ENCODE measurements around the gene ST8SIA5.
A peak's percentile ranks its signal among the peaks of the same experiment; 100 is the strongest.

Gene ST8SIA5

DNA sequence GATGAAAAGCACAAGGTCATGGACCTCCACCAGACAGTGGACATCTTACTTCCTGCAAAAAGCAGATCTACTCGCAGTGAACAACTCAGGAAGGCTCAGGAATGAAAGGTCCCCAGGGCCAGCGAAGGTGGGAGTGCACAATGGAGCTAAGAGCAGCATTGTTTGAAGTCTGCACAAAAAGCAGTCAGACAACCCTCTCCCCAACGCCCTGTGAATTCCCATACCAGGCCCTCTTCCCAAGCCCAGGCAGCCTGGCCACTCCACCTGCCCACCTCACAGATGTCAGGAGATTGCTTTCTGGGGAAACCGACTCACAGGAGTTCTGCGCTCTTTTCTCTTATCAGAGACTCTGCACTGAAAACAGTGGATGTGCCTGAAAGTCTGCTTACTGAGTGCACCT lies 34.8 kb downstream of the ST8SIA5 start:
- Histone ChIP-seq H3K9ac (ENCODE audit: low read depth, low read length) (no peak overlapping the region), H3K27me3 (ENCODE audit: control insufficient read depth, insufficient read depth, low read length) (peaks cover 4% of the 10 kb centered on the region), H3K9me3 (replicated peaks; ENCODE audit: low read length) (no peaks in the 10 kb centered on the region), H3K4me3 (ENCODE audit: low read length) (no peak overlapping the region), H3K36me3 (ENCODE audit: insufficient read depth, low read length) (no peaks in the 10 kb centered on the region), H3K4me1 (ENCODE audit: control insufficient read depth, insufficient read depth, low read length) (peaks cover 15% of the 10 kb centered on the region), H3K4me2 (ENCODE audit: low read length) (no peak overlapping the region)

- H3K4me1 ChIP-seq (ENCODE audit: control insufficient read depth, insufficient read depth, low read length): peaks cover 15% of the 10 kb centered on the region
- H3K4me3 ChIP-seq (ENCODE audit: low read length): no peak overlapping the region
- H3K9me3 ChIP-seq (replicated peaks; ENCODE audit: low read length): no peaks in the 10 kb centered on the region
- no peak overlapping the region for H3K9ac ChIP-seq (ENCODE audit: low read depth, low read length)
- no peaks in the 10 kb centered on the region for H3K36me3 ChIP-seq (ENCODE audit: insufficient read depth, low read length)
- H3K27me3 ChIP-seq (ENCODE audit: control insufficient read depth, insufficient read depth, low read length): peaks cover 4% of the 10 kb centered on the region
- no peak overlapping the region for H3K4me2 ChIP-seq (ENCODE audit: low read length)
Measured at GRCh38 chr18:46721331-46721730, 35.5 kb downstream of the ST8SIA5 start.

- H3K4me3 ChIP-seq (ENCODE audit: low read length): no peak overlapping the region
- peaks cover 4% of the 10 kb centered on the region for H3K27me3 ChIP-seq (ENCODE audit: control insufficient read depth, insufficient read depth, low read length)
- H3K9ac ChIP-seq (ENCODE audit: low read depth, low read length): no peak overlapping the region
- no peaks in the 10 kb centered on the region for H3K9me3 ChIP-seq (replicated peaks; ENCODE audit: low read length)
- peaks cover 15% of the 10 kb centered on the region for H3K4me1 ChIP-seq (ENCODE audit: control insufficient read depth, insufficient read depth, low read length)
- H3K4me2 ChIP-seq (ENCODE audit: low read length): no peak overlapping the region
- no peaks in the 10 kb centered on the region for H3K36me3 ChIP-seq (ENCODE audit: insufficient read depth, low read length)
Measured at GRCh38 chr18:46720521-46720920, 36.3 kb downstream of the ST8SIA5 start.

DNA sequence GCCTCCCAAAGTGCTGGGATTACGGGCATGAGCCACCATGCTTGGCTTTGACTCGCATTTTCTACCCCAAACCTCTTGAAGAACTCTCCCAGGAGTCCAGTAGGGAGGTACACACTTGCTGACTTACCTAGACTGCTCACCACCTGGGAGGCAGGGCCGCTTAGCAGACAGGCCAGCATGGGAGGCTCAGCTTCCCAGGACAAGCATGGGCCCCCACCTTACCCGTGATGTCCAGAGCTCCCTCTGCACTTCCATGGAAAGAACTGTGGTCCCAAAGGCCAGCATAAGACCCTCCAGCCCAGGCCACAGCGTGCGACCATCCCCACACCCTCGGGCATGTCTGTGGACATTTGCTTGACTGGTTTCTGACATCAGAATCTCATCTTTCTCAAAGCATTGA lies 36.8 kb downstream of the ST8SIA5 start:
- H3K4me3 ChIP-seq (ENCODE audit: low read length): no peak overlapping the region

GRCh38 chr18:46719388-46719787 lies 37.5 kb downstream of the ST8SIA5 start:
- Histone ChIP-seq H3K9me3 (replicated peaks; ENCODE audit: low read length) (no peaks in the 10 kb centered on the region), H3K4me1 (ENCODE audit: control insufficient read depth, insufficient read depth, low read length) (peaks cover 15% of the 10 kb centered on the region), H3K36me3 (ENCODE audit: insufficient read depth, low read length) (no peaks in the 10 kb centered on the region), H3K27me3 (ENCODE audit: control insufficient read depth, insufficient read depth, low read length) (peaks cover 4% of the 10 kb centered on the region), H3K4me2 (ENCODE audit: low read length) (peak overlapping the region; percentile 46), H3K4me3 (ENCODE audit: low read length) (no peak overlapping the region), H3K9ac (ENCODE audit: low read depth, low read length) (no peak overlapping the region)

More for the DNA sequence above, 36.8 kb downstream of the ST8SIA5 start:
- H3K9ac ChIP-seq (ENCODE audit: low read depth, low read length): no peak overlapping the region
- H3K36me3 ChIP-seq (ENCODE audit: insufficient read depth, low read length): no peaks in the 10 kb centered on the region
- no peaks in the 10 kb centered on the region for H3K9me3 ChIP-seq (replicated peaks; ENCODE audit: low read length)
- H3K4me2 ChIP-seq (ENCODE audit: low read length): no peak overlapping the region
- H3K4me1 ChIP-seq (ENCODE audit: control insufficient read depth, insufficient read depth, low read length): peaks cover 15% of the 10 kb centered on the region
- peaks cover 4% of the 10 kb centered on the region for H3K27me3 ChIP-seq (ENCODE audit: control insufficient read depth, insufficient read depth, low read length)

DNA sequence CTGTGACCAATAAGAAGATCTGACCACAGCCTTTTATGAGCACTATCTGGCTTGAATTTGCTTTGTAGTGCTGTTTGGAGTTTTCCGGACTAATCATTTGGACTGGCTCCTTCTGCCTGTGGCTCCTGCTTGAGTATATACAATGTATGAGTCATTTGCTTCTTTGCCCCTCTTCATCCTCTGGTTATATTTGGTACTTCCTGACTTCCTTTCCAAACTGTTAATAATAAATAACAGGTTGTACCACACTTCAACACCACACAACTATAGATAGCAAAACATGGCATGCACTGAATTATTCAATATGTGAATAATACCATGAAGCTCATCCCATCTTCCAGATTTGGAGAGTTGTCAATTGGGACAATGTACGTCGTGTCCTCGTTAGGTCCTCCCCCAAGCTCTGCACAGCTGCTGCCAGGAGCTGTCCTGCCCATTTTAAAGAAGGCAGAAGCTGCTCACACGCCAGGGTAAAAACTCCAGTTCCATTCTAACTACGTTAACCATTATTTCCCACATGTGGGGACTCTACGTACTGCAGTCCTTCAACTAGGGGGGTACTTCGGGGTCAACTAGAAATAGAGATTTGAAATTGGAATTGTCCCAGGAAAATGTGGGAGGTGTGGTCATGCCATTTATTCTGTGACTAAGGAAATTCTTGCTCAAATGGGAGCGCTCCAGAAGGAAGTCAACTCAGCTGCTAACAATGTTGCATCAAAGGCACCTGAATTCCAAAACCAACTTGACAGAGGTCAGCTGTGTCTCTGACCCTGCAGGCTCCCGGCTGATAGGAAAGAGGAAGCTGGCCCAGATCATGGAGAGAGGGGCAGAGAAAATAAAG lies 38.1 kb downstream of the ST8SIA5 start:
- Histone ChIP-seq H3K4me1 (ENCODE audit: control insufficient read depth, insufficient read depth, low read length) (peaks cover 15% of the 10 kb centered on the region), H3K9ac (ENCODE audit: low read depth, low read length) (no peak overlapping the region), H3K9me3 (replicated peaks; ENCODE audit: low read length) (no peaks in the 10 kb centered on the region), H3K4me2 (ENCODE audit: low read length) (peak overlapping the region; percentile 46), H3K36me3 (ENCODE audit: insufficient read depth, low read length) (no peaks in the 10 kb centered on the region), H3K27me3 (ENCODE audit: control insufficient read depth, insufficient read depth, low read length) (peaks cover 4% of the 10 kb centered on the region), H3K4me3 (ENCODE audit: low read length) (no peak overlapping the region)

- Histone ChIP-seq H3K4me1 (ENCODE audit: control insufficient read depth, insufficient read depth, low read length) (peaks cover 27% of the 10 kb centered on the region), H3K27me3 (ENCODE audit: control insufficient read depth, insufficient read depth, low read length) (peaks cover 3% of the 10 kb centered on the region), H3K4me3 (ENCODE audit: low read length) (no peak overlapping the region), H3K4me2 (ENCODE audit: low read length) (no peak overlapping the region), H3K9ac (ENCODE audit: low read depth, low read length) (no peak overlapping the region), H3K36me3 (ENCODE audit: insufficient read depth, low read length) (no peaks in the 10 kb centered on the region), H3K9me3 (replicated peaks; ENCODE audit: low read length) (no peaks in the 10 kb centered on the region)
Measured at GRCh38 chr18:46716827-46717226, 40.0 kb downstream of the ST8SIA5 start.

- Histone ChIP-seq H3K9me3 (replicated peaks; ENCODE audit: low read length) (no peaks in the 10 kb centered on the region), H3K27me3 (ENCODE audit: control insufficient read depth, insufficient read depth, low read length) (no peaks in the 10 kb centered on the region), H3K4me1 (ENCODE audit: control insufficient read depth, insufficient read depth, low read length) (peaks cover 31% of the 10 kb centered on the region), H3K9ac (ENCODE audit: low read depth, low read length) (no peak overlapping the region), H3K36me3 (ENCODE audit: insufficient read depth, low read length) (no peaks in the 10 kb centered on the region), H3K4me2 (ENCODE audit: low read length) (no peak overlapping the region), H3K4me3 (ENCODE audit: low read length) (no peak overlapping the region)
Measured at GRCh38 chr18:46716336-46716735, 40.5 kb downstream of the ST8SIA5 start.

DNA sequence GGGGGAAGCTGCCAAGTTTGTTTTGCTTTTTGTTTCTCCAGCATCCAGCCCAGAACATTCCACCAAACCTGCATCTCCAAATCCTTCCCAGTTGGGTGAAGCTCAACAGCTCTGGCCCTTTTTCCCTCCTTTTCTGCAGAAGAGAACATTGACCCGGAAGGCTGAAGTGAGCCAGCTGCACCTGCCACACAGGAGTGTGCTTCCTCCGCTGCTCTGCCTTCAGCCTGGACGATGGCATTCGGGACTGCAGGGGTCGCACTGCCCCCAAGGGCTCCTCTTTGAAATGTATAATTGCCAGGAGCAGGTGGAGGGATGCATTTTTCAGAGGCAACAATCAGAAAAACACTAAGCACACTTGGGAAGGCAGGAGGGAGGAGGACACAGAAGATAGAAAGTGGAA lies 41.8 kb downstream of the ST8SIA5 start:
- no peak overlapping the region for H3K4me2 ChIP-seq (ENCODE audit: low read length)
- peaks cover 36% of the 10 kb centered on the region for H3K4me1 ChIP-seq (ENCODE audit: control insufficient read depth, insufficient read depth, low read length)
- H3K9ac ChIP-seq (ENCODE audit: low read depth, low read length): no peak overlapping the region
- no peaks in the 10 kb centered on the region for H3K27me3 ChIP-seq (ENCODE audit: control insufficient read depth, insufficient read depth, low read length)
- no peak overlapping the region for H3K4me3 ChIP-seq (ENCODE audit: low read length)
- no peaks in the 10 kb centered on the region for H3K9me3 ChIP-seq (replicated peaks; ENCODE audit: low read length)
- H3K36me3 ChIP-seq (ENCODE audit: insufficient read depth, low read length): no peaks in the 10 kb centered on the region

DNA sequence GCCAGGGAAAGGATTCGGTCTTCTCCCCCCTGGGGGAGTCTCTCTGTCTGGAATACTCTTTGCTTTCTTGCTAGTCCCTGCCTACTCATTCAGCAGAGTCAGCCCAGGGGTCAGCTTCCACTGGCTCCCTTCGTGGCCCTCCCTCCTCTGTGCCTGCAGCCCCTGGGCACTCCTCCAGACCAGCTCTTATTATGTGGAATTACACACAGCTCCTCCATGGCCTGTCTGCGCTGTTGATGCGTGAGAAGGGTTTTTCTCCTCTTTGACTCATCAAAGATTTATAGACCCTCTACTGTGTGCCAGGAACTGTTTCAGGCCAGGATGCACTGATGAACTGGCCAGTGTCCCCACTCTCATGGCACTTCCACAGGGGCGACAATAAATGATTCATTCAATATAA lies 44.4 kb downstream of the ST8SIA5 start:
- Histone ChIP-seq H3K4me3 (ENCODE audit: low read length) (no peak overlapping the region), H3K9me3 (replicated peaks; ENCODE audit: low read length) (no peaks in the 10 kb centered on the region), H3K9ac (ENCODE audit: low read depth, low read length) (no peak overlapping the region), H3K4me2 (ENCODE audit: low read length) (no peak overlapping the region), H3K4me1 (ENCODE audit: control insufficient read depth, insufficient read depth, low read length) (peaks cover 22% of the 10 kb centered on the region), H3K27me3 (ENCODE audit: control insufficient read depth, insufficient read depth, low read length) (no peaks in the 10 kb centered on the region), H3K36me3 (ENCODE audit: insufficient read depth, low read length) (no peaks in the 10 kb centered on the region)

DNA sequence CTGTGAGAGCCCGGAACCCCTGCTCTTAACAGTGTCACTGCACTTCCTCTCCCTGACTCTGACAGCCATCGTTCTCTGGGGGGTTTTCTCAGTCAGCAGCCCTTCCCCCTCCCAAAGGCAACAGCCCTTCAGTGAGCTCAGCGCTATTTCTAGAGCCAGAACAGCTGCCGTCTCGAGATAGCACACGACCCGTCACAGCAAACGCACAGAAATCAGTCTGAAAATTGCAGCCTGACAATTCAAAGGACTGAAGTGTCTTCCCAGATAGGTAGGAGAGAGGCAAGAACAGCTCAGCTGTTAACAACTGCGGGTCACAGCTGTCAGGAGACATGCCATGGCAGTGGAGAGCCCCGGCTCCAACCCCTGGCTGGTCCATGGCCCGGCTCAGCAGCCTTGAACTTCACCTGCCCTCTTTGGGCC lies 45.4 kb downstream of the ST8SIA5 start:
- Histone ChIP-seq H3K4me2 (ENCODE audit: low read length) (no peak overlapping the region), H3K9me3 (replicated peaks; ENCODE audit: low read length) (no peaks in the 10 kb centered on the region), H3K27me3 (ENCODE audit: control insufficient read depth, insufficient read depth, low read length) (peaks cover 2% of the 10 kb centered on the region), H3K36me3 (ENCODE audit: insufficient read depth, low read length) (no peaks in the 10 kb centered on the region), H3K4me1 (ENCODE audit: control insufficient read depth, insufficient read depth, low read length) (peaks cover 22% of the 10 kb centered on the region), H3K9ac (ENCODE audit: low read depth, low read length) (no peak overlapping the region), H3K4me3 (ENCODE audit: low read length) (no peak overlapping the region)

- Histone ChIP-seq H3K9ac (ENCODE audit: low read depth, low read length) (no peak overlapping the region), H3K4me3 (ENCODE audit: low read length) (no peak overlapping the region), H3K4me2 (ENCODE audit: low read length) (no peak overlapping the region), H3K4me1 (ENCODE audit: control insufficient read depth, insufficient read depth, low read length) (peaks cover 11% of the 10 kb centered on the region), H3K36me3 (ENCODE audit: insufficient read depth, low read length) (no peaks in the 10 kb centered on the region), H3K27me3 (ENCODE audit: control insufficient read depth, insufficient read depth, low read length) (peaks cover 3% of the 10 kb centered on the region), H3K9me3 (replicated peaks; ENCODE audit: low read length) (no peaks in the 10 kb centered on the region)
Measured at GRCh38 chr18:46706968-46707367, 49.9 kb downstream of the ST8SIA5 start.

Measured in skeletal muscle satellite cell (primary cell).